GM18526 (cell line): ENCODE data around the gene CUL7.

Experiments
- POLR2A ChIP-seq: IDR thresholded peaks from 3 replicates; pipeline ENCODE4 v1.6.1; 2011; ENCODE audit not compliant: insufficient read length; ENCODE audit errors: extremely low read depth

The CUL7 gene

DNA sequence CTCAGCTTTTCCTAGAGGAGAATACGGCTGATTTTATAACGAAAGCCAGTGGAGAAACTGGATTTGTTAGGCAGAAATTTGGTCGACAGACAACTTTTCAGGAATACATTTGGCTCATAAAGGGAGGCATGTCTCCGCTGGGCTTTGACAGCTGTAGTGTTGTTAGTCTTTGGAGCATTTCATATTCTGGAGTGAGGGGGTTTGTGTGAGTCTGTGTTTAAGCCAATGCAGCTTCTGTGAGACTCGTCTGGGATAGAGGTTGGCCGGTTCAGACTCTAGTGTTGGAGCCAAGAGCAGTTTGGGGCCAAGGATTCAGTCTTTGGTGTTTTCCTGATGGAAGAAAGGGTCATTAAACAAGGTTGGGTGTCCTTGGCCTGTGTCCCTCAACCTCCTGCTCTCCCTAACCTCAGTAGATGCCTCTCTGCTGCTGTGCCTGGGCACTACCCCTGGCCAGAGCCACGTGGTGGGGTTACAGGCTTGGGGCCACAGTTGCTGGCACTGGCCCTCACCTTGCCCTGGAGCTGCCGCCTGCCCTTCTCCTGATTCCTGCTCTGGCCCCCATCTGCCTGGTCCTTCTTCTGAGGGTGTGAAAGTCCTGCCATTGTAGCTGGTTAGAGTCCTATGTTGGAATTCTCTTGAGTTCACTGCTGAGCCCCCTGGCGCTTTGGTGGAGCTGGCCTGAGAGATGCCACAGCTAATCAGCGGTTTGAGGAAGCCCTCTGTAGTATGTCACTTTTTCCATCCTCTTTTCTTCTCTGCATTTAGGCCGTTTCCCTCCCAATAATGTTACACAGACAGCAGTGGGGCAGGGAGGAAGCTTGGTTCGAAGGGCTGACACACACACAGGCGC lies 29.4 kb upstream of the CUL7 start:
- TF ChIP-seq POLR2A = no peak

DNA sequence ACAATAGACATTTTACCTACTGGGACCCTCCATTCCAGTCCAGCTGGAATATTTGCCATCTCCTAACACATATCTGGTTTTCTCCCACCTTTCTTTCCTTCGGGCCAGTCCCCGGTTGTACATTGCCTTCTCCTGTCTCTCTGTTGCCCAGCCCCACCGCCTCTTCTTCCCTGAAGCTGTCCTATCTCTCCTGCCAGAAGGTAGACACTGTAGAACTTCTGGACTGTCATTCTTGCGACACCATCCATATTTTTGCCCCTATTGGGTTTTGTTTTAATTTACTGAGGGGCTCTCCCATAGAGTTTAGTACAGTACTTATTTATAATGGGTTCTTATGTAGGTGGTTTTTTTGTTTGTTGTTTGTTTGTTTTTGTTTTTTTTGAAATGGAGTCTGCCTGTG lies 27.4 kb upstream of the CUL7 start:
- no peak for TF ChIP-seq POLR2A

DNA sequence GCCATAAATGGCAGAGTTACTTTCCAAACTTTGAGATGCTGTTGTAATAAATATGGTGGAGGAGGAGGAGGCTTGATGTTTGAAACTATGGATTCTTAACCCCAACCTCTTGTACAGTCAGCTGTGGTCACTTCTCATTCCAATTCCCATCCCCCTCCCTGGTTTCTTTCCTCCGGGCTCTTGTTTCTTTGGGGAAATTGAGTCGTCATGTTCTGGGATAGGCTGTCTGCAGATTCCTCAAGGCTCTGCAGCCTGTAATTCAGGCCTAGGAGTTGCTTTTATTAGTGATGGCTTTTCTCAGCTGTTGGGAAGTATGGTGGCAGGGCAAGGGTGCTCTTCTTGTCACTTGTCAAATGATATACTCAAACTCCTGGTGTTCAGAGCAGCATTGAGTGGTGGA lies 25.0 kb upstream of the CUL7 start:
- no peak for TF ChIP-seq POLR2A

DNA sequence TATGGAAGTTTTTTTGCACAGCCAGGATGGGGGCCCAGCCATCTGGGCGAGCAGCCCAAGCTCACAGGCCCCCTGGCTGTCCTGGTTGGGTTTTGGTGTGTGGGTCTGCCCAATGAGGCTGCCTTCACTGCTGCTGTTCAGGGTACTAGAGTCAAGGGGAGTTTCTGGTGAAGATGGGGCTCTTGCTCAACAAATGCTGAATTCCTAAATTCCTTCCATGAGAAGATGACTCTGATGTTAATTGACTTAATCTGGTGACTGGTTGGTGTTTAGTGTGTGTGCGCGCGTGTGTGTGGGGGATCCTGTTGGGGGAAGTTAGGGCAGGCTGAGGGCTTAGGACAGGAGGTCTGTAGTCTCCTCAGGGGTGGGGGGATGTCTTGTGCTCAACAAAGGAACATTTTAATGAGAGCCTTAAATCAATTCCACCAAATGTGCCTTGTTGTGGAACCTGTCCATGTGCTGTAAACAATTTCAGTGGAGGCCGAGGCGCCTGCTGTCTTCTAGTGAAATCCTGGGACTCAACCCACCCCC lies 24.4 kb upstream of the CUL7 start:
- no peak for TF ChIP-seq POLR2A

DNA sequence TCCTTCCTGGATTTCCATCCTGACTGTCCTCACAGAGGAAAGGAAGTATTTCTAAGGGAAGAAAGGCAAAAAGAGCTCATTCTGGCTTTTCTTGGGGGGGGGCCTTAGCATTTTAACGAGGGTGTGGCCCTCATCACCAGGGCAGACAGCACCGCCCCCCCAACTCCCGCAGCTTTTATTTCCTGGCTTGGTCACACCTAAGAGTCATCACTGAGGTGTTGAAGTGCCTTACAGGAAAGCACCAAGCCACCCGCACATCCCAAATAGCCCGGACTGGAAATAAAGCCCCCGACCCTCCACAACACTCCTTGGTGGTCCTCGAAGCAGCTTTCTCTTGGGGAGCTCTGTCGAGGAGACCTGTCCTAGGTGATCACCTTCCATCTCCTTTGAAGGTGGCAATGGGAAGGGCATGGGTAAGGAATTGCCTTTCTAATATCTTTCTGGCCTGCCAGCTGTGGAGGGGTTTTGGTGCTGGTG lies 23.7 kb upstream of the CUL7 start:
- no peak for TF ChIP-seq POLR2A

DNA sequence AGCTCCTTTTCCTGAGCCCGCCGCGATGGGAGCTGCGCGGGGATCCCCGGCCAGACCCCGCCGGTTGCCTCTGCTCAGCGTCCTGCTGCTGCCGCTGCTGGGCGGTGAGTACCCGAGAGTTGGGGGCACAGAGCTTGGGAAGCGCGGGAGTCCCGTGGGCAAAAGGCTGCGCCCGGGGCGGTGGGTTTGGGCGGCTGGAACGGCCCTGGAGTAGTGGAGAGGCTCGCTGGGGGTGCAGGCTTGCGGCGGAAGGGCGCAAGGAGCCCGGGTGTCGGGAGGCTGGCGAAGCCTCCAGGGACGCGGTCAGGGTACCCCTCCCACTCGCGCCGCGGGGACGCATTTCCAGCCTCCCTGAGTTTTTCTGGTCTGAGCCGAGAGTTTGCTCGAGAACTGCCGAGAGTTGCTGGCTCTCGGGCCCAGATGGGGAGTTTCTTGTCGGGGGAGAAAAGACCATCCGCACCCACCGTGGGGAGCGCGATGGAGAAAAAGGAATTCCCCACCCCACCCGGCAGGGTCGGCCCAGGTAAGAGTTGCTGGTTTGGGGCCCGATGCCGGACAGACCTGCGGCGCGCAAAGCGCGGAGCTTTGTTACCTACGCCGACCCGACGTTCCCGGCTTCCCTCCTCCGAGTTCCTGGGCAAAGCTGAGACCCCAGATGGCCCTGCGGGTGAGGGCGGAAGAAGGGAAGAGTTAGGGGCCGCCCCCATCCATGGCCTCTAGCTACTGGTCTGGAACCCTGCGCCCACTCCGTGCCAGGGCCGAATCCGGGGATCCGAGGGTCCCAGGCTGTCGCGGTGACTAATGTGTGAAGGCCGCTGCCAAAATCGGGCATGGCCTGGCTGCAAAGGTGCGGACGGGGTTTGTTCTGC lies 23.0 kb upstream of the CUL7 start:
- no peak for TF ChIP-seq POLR2A

DNA sequence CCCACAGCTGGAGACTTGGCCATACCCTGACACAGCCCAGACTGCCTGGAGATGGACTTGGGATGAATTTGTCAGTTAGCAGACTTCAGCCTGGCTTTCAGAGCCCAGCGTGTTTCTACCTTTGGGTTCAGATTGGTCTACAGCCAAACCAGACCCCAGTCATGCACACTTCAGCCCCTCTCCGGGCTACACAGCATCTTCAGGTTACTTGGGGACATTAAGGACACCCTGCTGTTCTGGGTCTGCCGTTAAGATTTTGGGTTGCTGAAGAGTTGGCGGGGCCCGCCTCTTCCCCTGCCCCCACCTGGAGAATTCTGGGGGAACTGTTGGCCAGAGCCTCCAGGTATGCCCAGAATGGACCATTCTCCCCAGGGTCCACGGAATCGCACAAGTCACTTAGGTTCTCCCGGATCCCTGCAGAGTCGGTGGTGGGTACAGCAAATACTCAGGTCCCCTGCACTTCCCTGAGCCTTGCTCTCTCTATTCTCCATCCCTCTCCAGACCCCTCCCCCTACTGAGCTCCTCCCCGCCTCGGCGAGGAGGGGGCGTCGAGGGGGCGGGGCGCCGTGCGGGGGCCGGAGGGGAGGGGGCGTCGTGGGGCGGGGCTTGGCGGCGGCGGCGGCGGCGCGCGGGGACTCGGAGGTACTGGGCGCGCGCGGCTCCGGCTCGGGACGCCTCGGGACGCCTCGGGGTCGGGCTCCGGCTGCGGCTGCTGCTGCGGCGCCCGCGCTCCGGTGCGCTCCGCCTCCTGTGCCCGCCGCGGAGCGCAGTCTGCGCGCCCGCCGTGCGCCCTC lies 22.2 kb upstream of the CUL7 start, which contains the start of gene PTK7:
TSS of gene PTK7 (plus strand) at position 645 of the 794 bp plus-strand sequence. CDS start 175 bp downstream, outside the sequence.
- no peak for TF ChIP-seq POLR2A

DNA sequence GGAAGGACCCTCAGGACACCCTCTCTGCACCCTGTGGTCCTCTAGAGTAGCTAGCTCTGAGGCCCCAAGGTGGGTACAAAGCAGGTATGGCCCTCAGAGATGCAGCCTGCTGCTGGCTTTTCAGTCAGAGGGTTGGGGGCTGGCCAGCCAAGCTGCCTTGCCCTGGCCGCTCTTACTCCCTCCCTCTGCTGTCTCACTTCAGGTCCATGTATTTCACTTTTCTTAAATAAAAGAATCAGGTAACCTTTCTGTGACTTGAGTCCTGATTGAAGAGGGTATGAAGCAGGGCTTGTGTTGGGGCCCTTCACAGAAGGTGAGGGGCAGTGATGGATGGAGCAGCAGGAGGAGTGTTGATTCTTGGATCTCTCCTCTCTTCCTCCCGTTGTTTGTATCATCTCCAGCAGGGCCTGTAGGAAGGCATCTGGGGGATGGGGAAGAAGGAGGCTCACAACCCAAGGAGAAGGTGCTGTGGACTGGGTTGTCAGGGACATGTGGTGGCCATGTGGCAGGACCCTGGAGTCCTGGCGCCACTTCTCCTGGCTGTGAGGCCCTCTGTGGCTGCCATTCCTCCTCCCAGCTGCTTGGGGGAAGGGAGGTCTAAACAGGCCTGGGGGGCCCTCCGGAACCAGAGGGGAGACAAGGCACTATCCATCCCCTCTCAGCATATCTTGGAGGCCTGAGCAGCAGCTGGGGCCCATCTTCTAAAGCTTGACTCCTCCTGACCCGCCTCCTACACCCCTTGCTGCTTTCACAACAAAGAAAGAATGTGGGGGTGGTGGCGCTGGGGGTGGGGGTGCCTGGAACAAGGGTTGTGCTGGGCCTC lies 21.4 kb upstream of the CUL7 start:
- TF ChIP-seq POLR2A = no peak

DNA sequence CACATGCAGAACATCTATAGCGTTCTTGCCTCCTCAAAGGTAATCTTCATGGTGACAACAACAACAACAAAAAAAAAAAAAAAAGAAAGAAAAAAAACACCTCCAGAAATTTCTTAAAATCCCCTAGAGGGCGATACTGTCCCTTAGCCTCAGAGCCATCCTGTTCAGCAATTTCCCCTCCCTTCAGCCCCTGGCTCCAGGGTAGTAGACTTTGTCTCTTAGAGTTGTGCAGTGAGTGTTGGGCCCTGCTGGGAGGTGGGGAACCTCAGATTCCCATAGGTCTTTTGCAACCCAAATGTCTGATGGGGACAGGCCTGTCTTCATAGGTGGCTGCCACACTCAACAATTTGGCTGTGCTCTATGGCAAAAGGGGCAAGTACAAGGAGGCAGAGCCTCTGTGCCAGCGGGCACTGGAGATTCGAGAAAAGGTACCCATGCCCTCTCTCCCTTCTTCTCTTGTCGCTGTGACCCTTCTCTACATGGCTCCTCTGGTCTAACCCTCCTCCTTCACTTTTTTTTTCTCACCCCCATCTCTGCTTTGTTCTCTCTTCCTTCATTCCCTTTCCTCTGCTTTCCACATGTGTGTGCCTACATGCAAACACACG lies 16.5 kb upstream of the CUL7 start:
- TF ChIP-seq POLR2A = no peak

DNA sequence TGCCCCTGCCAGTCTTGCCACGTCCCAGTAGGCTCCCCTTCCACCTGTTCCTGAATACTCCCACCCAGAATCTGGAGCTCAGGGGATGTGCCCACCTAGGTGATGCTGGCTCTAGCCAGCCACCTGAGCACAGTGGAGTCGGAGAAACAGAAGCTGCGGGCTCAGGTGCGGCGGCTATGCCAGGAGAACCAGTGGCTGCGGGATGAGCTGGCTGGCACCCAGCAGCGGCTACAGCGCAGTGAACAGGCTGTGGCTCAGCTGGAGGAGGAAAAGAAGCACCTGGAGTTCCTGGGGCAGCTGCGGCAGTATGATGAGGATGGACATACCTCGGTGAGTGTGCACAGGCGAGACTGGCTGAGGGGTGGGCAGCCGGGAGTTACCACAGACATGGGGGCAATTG lies 9.2 kb upstream of the CUL7 start:
- TF ChIP-seq POLR2A = no peak

DNA sequence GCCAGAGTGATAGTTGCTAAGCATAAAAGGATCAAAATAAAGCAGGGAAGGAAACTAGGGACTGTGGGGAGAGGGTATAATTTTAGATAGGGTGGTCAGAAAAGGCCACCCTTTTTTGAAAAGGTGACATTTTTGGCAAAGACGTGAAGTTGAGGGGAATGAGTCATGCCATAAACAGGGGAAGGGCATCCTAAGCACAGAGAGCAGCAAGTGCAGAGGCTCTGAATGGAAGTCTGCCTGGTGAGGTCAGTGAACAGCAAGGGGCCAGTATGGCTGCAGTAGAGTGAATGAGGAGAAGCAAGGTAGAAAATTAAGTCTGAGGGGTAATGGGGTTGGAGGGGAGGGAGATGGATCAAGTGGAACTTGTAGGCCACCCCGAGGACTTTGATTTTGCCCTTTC lies 8.2 kb upstream of the CUL7 start:
- no peak for TF ChIP-seq POLR2A

DNA sequence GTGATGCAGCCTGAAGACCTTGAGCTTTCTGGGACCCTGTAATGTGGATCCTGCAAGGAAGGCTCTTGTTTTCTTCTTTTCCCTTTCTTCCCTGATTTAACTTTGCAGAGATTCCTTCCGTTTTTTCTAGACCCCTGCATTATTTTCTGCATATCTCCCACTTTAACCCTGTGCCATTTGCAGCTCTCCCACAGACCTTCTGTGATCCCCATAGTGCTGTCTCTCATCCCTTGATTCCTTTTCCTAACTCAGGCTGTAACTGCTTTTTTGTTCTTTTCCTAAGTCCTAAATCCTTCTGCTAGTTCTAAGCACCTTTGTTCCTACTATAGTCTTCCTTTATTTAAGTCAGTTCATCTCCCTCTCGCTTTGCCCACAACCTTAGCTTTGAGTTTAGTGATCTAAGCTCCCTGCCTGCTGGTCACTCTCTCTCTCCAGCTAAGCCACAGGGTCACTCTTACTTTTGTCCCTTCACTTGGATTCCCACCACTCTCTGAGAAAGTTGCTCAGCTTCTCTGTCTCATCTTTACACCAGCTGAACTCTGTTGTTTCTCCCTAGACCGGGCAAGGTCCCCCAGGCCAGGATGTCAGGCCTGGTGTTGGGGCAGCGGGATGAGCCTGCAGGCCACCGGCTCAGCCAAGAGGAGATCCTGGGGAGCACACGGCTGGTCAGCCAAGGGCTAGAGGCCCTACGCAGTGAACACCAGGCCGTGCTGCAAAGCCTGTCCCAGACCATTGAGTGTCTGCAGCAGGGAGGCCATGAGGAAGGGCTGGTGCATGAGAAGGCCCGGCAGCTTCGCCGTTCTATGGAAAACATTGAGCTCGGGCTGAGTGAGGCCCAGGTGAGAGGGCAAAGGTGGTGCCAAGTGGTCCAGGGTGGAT lies 7.3 kb upstream of the CUL7 start:
- TF ChIP-seq POLR2A = no peak
